GM10266 (cell line): ENCODE measurements around the gene GK.

Experiments used
- DNase-seq: peaks from one replicate; pipeline ENCODE4 v3.0.0; 2012; ENCODE audit errors: extremely low spot score
- CTCF ChIP-seq: IDR thresholded peaks from 2 replicates; pipeline ENCODE4 v1.5.1; 2012; ENCODE audit warnings: mild to moderate bottlenecking, low read depth; ENCODE audit not compliant: control insufficient read depth, insufficient read depth; ENCODE audit errors: missing control alignments

GK gene

GRCh38 chrX:30713061-30713525, 59.9 kb downstream of the GK start:
- DNase-seq: peak; percentile 57
- peak; percentile 31 for TF ChIP-seq CTCF

- DNase-seq: no peak
- no peak for TF ChIP-seq CTCF
Measured at GRCh38 chrX:30714138-30714537, 60.9 kb downstream of the GK start.

GRCh38 chrX:30715976-30716375, 62.8 kb downstream of the GK start:
- TF ChIP-seq CTCF: no peak
- no peak for DNase-seq

- no peak for TF ChIP-seq CTCF
- no peak for DNase-seq
Measured at GRCh38 chrX:30733852-30734660, 80.8 kb downstream of the GK start.

GRCh38 chrX:30734782-30735181, 81.6 kb downstream of the GK start:
- TF ChIP-seq CTCF: no peak
- DNase-seq: no peak

- TF ChIP-seq CTCF: peak; percentile 63
- peak; percentile 28 for DNase-seq
Measured at GRCh38 chrX:30735839-30736238, 82.6 kb downstream of the GK start.

GRCh38 chrX:30741545-30741944, 88.3 kb downstream of the GK start:
- DNase-seq: no peak

More at GRCh38 chrX:30741545-30741944, 88.3 kb downstream of the GK start:
- TF ChIP-seq CTCF: no peak
